Parathyroid adenoma (tissue), 2 donors: ENCODE measurements around the gene EXTL2.

ENCODE experiments used
- H2AFZ ChIP-seq: fragments of 300-600 bp; sonication (generic); one replicate; pipeline ENCODE4 v1.7.0; 2017; ENCODE audit warnings: antibody characterized with exemption, mild to moderate bottlenecking
- H3K27ac ChIP-seq: fragments of 300-600 bp; sonication (generic); one replicate; pipeline ENCODE4 v1.7.0; 2017
- H3K27me3 ChIP-seq: fragments of 300-600 bp; sonication (generic); one replicate; pipeline ENCODE4 v1.7.0; 2017; ENCODE audit warnings: low read length; ENCODE audit not compliant: control insufficient read depth, insufficient read depth
- H3K36me3 ChIP-seq: fragments of 300-600 bp; sonication (generic); one replicate; pipeline ENCODE4 v1.7.0; 2017; ENCODE audit warnings: low read length; ENCODE audit not compliant: control insufficient read depth, insufficient read depth
- H3K4me1 ChIP-seq: fragments of 300-600 bp; sonication (generic); one replicate; pipeline ENCODE4 v1.7.0; 2017; ENCODE audit warnings: control low read depth
- H3K4me2 ChIP-seq: fragments of 300-600 bp; sonication (generic); one replicate; pipeline ENCODE4 v1.7.0; 2017; ENCODE audit warnings: low read length
- H3K4me3 ChIP-seq: fragments of 300-600 bp; sonication (generic); one replicate; pipeline ENCODE4 v1.7.0; 2017; ENCODE audit warnings: low read depth, low read length
- H3K79me2 ChIP-seq: fragments of 300-600 bp; sonication (generic); one replicate; pipeline ENCODE4 v1.7.0; 2017; ENCODE audit warnings: control low read depth
- H3K9ac ChIP-seq: fragments of 300-600 bp; sonication (generic); one replicate; pipeline ENCODE4 v1.7.0; 2017; ENCODE audit warnings: mild to moderate bottlenecking
- H3K9me3 ChIP-seq: fragments of 300-600 bp; sonication (generic); one replicate; pipeline ENCODE4 v1.7.0; 2017; ENCODE audit warnings: low read length; ENCODE audit not compliant: control insufficient read depth
- TF ChIP-seq, protein P1 (sequence below): fragments of 300-600 bp; sonication (generic); IDR thresholded peaks from one replicate; pipeline ENCODE4 v1.7.0; 2017; ENCODE audit warnings: antibody characterized with exemption, mild to moderate bottlenecking
- donor health status: primary hyperparathyroidism.

Gene EXTL2

DNA sequence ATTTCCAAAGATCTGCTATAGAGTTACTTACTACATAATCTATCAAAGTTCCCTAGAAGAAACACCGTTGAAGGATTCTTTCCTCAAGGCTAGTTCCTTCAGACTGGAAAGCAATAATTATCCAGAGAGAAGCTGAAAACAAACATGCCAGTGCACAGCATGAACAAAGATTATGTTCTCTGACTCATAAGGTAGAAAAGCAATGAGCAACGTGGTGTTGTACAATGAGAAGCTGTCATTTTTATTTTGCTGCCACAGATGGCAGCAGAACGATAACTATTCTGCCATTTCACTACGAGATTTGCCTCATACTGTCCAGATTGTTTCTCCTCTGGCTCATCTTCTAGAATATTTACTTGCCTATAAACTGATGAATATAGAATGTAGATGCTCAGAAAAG, 10.7 kb downstream of the EXTL2 start:
- no peaks in the 10 kb centered on the region for H3K27me3 ChIP-seq
- H3K4me3 ChIP-seq = no peak overlapping the region
- H2AFZ ChIP-seq = no peak overlapping the region
- H3K27ac ChIP-seq = no peak overlapping the region
- H3K79me2 ChIP-seq = no peaks in the 10 kb centered on the region
- H3K9ac ChIP-seq = no peak overlapping the region
- H3K9me3 ChIP-seq = no peaks in the 10 kb centered on the region
- H3K4me1 ChIP-seq = no peaks in the 10 kb centered on the region
- TF ChIP-seq, protein P1, sequence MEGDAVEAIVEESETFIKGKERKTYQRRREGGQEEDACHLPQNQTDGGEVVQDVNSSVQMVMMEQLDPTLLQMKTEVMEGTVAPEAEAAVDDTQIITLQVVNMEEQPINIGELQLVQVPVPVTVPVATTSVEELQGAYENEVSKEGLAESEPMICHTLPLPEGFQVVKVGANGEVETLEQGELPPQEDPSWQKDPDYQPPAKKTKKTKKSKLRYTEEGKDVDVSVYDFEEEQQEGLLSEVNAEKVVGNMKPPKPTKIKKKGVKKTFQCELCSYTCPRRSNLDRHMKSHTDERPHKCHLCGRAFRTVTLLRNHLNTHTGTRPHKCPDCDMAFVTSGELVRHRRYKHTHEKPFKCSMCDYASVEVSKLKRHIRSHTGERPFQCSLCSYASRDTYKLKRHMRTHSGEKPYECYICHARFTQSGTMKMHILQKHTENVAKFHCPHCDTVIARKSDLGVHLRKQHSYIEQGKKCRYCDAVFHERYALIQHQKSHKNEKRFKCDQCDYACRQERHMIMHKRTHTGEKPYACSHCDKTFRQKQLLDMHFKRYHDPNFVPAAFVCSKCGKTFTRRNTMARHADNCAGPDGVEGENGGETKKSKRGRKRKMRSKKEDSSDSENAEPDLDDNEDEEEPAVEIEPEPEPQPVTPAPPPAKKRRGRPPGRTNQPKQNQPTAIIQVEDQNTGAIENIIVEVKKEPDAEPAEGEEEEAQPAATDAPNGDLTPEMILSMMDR = no peak
- H3K36me3 ChIP-seq = no peaks in the 10 kb centered on the region
- H3K4me2 ChIP-seq = no peak overlapping the region

DNA sequence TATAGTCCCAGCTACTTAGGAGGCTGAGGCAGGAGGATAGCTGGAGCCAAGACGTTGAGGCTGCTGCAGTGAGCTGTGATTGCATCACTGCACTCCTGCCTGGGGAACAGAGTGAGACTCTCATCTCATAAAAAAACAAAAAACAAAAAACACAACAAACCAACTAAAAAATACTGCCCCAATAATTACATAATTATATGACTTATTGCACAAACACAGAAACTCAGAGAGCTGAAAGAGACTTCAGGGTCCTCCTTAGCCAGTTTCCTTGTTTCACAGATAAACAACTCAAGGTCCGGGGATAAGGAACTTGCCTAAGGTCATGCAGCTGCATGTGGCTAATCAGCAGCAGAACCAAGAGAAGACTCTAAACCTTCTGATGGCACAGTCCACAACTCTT, 11.9 kb downstream of the EXTL2 start:
- no peaks in the 10 kb centered on the region for H3K9me3 ChIP-seq
- no peak overlapping the region for H2AFZ ChIP-seq
- no peak overlapping the region for H3K4me2 ChIP-seq
- H3K79me2 ChIP-seq = no peaks in the 10 kb centered on the region
- no peaks in the 10 kb centered on the region for H3K4me1 ChIP-seq
- no peak overlapping the region for H3K27ac ChIP-seq
- H3K36me3 ChIP-seq = no peaks in the 10 kb centered on the region
- TF ChIP-seq, protein P1 = no peak
- H3K9ac ChIP-seq = no peak overlapping the region
- H3K4me3 ChIP-seq = no peak overlapping the region
- H3K27me3 ChIP-seq = no peaks in the 10 kb centered on the region

GRCh38 chr1:100881687-100882086, 13.0 kb downstream of the EXTL2 start:
- Histone ChIP-seq H3K4me3 (no peak overlapping the region), H3K79me2 (no peaks in the 10 kb centered on the region), H3K9ac (no peak overlapping the region), H3K27ac (no peak overlapping the region), H3K4me2 (no peak overlapping the region), H3K9me3 (no peaks in the 10 kb centered on the region), H3K27me3 (no peaks in the 10 kb centered on the region), H3K4me1 (no peaks in the 10 kb centered on the region), H2AFZ (no peak overlapping the region), H3K36me3 (no peaks in the 10 kb centered on the region)
- TF ChIP-seq, protein P1 = no peak

- no peaks in the 10 kb centered on the region for H3K27me3 ChIP-seq
Measured at GRCh38 chr1:100879422-100879821, 15.2 kb downstream of the EXTL2 start.

GRCh38 chr1:100876291-100876690, 18.4 kb downstream of the EXTL2 start:
- Histone ChIP-seq H3K79me2 (no peaks in the 10 kb centered on the region), H2AFZ (no peak overlapping the region), H3K4me2 (no peak overlapping the region), H3K27me3 (no peaks in the 10 kb centered on the region), H3K27ac (no peak overlapping the region), H3K4me1 (no peaks in the 10 kb centered on the region), H3K9me3 (no peaks in the 10 kb centered on the region), H3K9ac (no peak overlapping the region), H3K4me3 (no peak overlapping the region), H3K36me3 (no peaks in the 10 kb centered on the region)
- TF ChIP-seq, protein P1 = no peak

More at GRCh38 chr1:100879422-100879821, 15.2 kb downstream of the EXTL2 start:
- Histone ChIP-seq H3K9me3 (no peaks in the 10 kb centered on the region), H3K36me3 (no peaks in the 10 kb centered on the region), H3K4me3 (no peak overlapping the region), H3K79me2 (no peaks in the 10 kb centered on the region), H2AFZ (no peak overlapping the region), H3K4me2 (no peak overlapping the region), H3K27ac (no peak overlapping the region), H3K9ac (no peak overlapping the region), H3K4me1 (no peaks in the 10 kb centered on the region)
- TF ChIP-seq, protein P1 = no peak
